PFSK-1 (cell line): ENCODE data around the gene TENM3.

Experiments used
- POLR2AphosphoS5 ChIP-seq: IDR thresholded peaks from 2 replicates; pipeline ENCODE4 v1.6.1; 2012; ENCODE audit warnings: low read depth, mild to moderate bottlenecking, control low read depth, low read length, moderate library complexity
- REST ChIP-seq, 2 experiments: IDR thresholded peaks; 2 replicates each; pipeline versions ENCODE4 v1.6.1 to v1.8.0; 2011 to 2012; ENCODE audit warnings: low read depth in 2 of 2, low read length in 2 of 2, control low read depth in 1 of 2, inconsistent platforms in 1 of 2, mild to moderate bottlenecking in 1 of 2, moderate library complexity in 1 of 2; ENCODE audit not compliant: insufficient read depth in 1 of 2
- TAF1 ChIP-seq: IDR thresholded peaks from 2 replicates; pipeline ENCODE4 v1.6.1; 2012; ENCODE audit warnings: low read length, control low read depth, borderline replicate concordance; ENCODE audit not compliant: insufficient read depth

- TF ChIP-seq POLR2AphosphoS5 (no peak), TAF1 (no peak), REST (IDR thresholded peaks at IDR 0.05; ENCODE audit: insufficient read depth in 1 of 2, low read depth in 2 of 2, low read length in 2 of 2) (no peak)
These were observed 206.8 kb downstream of the TENM3 start for GRCh38 chr4:182449930-182450439.
